ENCODE results near the gene UEVLD.

The UEVLD gene

GRCh38 chr11:18588297-18589252 lies at the start of gene UEVLD:
UEVLD (minus strand) TSS chr11:18588734; CDS start chr11:18588654, 80 bp downstream.
- TF ChIP-seq CTCF (IDR thresholded peaks at IDR 0.05; ENCODE audit: insufficient read depth, low read length, poor library complexity, severe bottlenecking), result no peak
- peak; percentile 82 for DNase-seq (ENCODE audit: extremely low read depth, insufficient read length)
- H3K4me3 ChIP-seq (replicated peaks; ENCODE audit: low read depth, low read length), result peak within 1 kb of the TSS; percentile 84
- H3K36me3 ChIP-seq (ENCODE audit: control insufficient read depth, insufficient read depth, low read length), result no peaks in the 10 kb centered on the region
- H3K27me3 ChIP-seq (replicated peaks; ENCODE audit: control insufficient read depth, insufficient read depth, low read length), result no peaks in the 10 kb centered on the region

- TF ChIP-seq CTCF (IDR thresholded peaks at IDR 0.05; ENCODE audit: insufficient read depth, low read length, poor library complexity, severe bottlenecking), result no peak
- H3K27me3 ChIP-seq (replicated peaks; ENCODE audit: control insufficient read depth, insufficient read depth, low read length), result no peaks in the 10 kb centered on the region
- H3K36me3 ChIP-seq (ENCODE audit: control insufficient read depth, insufficient read depth, low read length), result no peaks in the 10 kb centered on the region
- H3K4me3 ChIP-seq (replicated peaks; ENCODE audit: low read depth, low read length), result peak within 1 kb of the TSS; percentile 82
- DNase-seq (ENCODE audit: extremely low read depth, insufficient read length), result peak; percentile 94
Measured at GRCh38 chr11:18634140-18635032, 45.9 kb upstream of the UEVLD start, which contains the start of gene SPTY2D1. SPTY2D1 (minus strand) TSS chr11:18634342; CDS start chr11:18634257, 85 bp downstream.

GRCh38 chr11:18633256-18634139 lies 45.0 kb upstream of the UEVLD start:
- DNase-seq (ENCODE audit: extremely low read depth, insufficient read length), result peak; percentile 47
- Histone ChIP-seq H3K36me3 (ENCODE audit: control insufficient read depth, insufficient read depth, low read length) (no peaks in the 10 kb centered on the region), H3K27me3 (replicated peaks; ENCODE audit: control insufficient read depth, insufficient read depth, low read length) (no peaks in the 10 kb centered on the region), H3K4me3 (replicated peaks; ENCODE audit: low read depth, low read length) (peak overlapping the region; percentile 82)
- TF ChIP-seq CTCF (IDR thresholded peaks at IDR 0.05; ENCODE audit: insufficient read depth, low read length, poor library complexity, severe bottlenecking), result no peak

GRCh38 chr11:18632841-18633240 lies 44.3 kb upstream of the UEVLD start:
- DNase-seq (ENCODE audit: extremely low read depth, insufficient read length), result no peak
- Histone ChIP-seq H3K36me3 (ENCODE audit: control insufficient read depth, insufficient read depth, low read length) (no peaks in the 10 kb centered on the region), H3K4me3 (replicated peaks; ENCODE audit: low read depth, low read length) (peak overlapping the region; percentile 82), H3K27me3 (replicated peaks; ENCODE audit: control insufficient read depth, insufficient read depth, low read length) (no peaks in the 10 kb centered on the region)
- TF ChIP-seq CTCF (IDR thresholded peaks at IDR 0.05; ENCODE audit: insufficient read depth, low read length, poor library complexity, severe bottlenecking), result no peak

- no peaks in the 10 kb centered on the region for H3K36me3 ChIP-seq (ENCODE audit: control insufficient read depth, insufficient read depth, low read length)
- no peak overlapping the region for H3K4me3 ChIP-seq (replicated peaks; ENCODE audit: low read depth, low read length)
- no peaks in the 10 kb centered on the region for H3K27me3 ChIP-seq (replicated peaks; ENCODE audit: control insufficient read depth, insufficient read depth, low read length)
- DNase-seq (ENCODE audit: extremely low read depth, insufficient read length), result no peak
- TF ChIP-seq CTCF (IDR thresholded peaks at IDR 0.05; ENCODE audit: insufficient read depth, low read length, poor library complexity, severe bottlenecking), result no peak
Measured at GRCh38 chr11:18624161-18624560, 35.6 kb upstream of the UEVLD start.
